Astrocyte (in vitro differentiated cells and primary cell): Measurements from ENCODE around the gene CDHR5. TPM values are rescaled to one million over a fixed set of nuclear protein-coding genes. Genes with fewer than 3 reads are reported as not detected.

Experiments used
- DNase-seq: peaks from one replicate; pipeline ENCODE4 v3.0.0-alpha.2; 2010; ENCODE audit warnings: low read depth
- FAIRE-seq: peaks from 2 replicates; lab custom pipeline; 2011; peaks lifted over from hg19 to GRCh38; lab: Jason Lieb, UNC
- H2AFZ ChIP-seq: 2 replicates; pipeline ENCODE4 v1.6.0; 2012; ENCODE audit warnings: low read depth, low read length, inconsistent platforms
- H3K27ac ChIP-seq: 2 replicates; pipeline ENCODE4 v1.5.1; 2011; ENCODE audit warnings: low read depth, low read length, inconsistent platforms
- H3K27me3 ChIP-seq: 2 replicates; pipeline ENCODE4 v1.6.0; 2011; ENCODE audit warnings: low read length, inconsistent platforms; ENCODE audit not compliant: insufficient read depth
- H3K36me3 ChIP-seq: 2 replicates; pipeline ENCODE4 v1.5.1; 2011; ENCODE audit warnings: low read length, inconsistent platforms; ENCODE audit not compliant: insufficient read depth
- H3K4me1 ChIP-seq: 2 replicates; pipeline ENCODE4 v1.5.1; 2011; ENCODE audit warnings: low read length, inconsistent platforms; ENCODE audit not compliant: insufficient read depth
- H3K4me2 ChIP-seq: 2 replicates; pipeline ENCODE4 v1.6.0; 2012; ENCODE audit warnings: low read length, inconsistent platforms
- H3K4me3 ChIP-seq: 2 replicates; pipeline ENCODE4 v1.5.1; 2011; ENCODE audit warnings: low read depth, mild to moderate bottlenecking, low read length, inconsistent platforms; ENCODE audit not compliant: insufficient read depth
- H3K79me2 ChIP-seq: 2 replicates; pipeline ENCODE4 v1.6.0; 2012; ENCODE audit warnings: mild to moderate bottlenecking, low read length, inconsistent platforms; ENCODE audit not compliant: insufficient read depth
- H3K9ac ChIP-seq: 2 replicates; pipeline ENCODE4 v1.6.0; 2012; ENCODE audit warnings: mild to moderate bottlenecking, low read length, inconsistent platforms
- H3K9me3 ChIP-seq: 2 replicates; pipeline ENCODE4 v1.5.1; 2012; ENCODE audit warnings: low read depth, mild to moderate bottlenecking, low read length, inconsistent platforms; ENCODE audit not compliant: insufficient read depth
- H4K20me1 ChIP-seq: 2 replicates; pipeline ENCODE4 v1.6.0; 2012; ENCODE audit warnings: low read length, inconsistent platforms; ENCODE audit not compliant: insufficient read depth
- H3K27ac Mint-ChIP-seq: one replicate; pipeline ENCODE4 v1.8.0; 2021; ENCODE audit warnings: mild to moderate bottlenecking, mixed read lengths; ENCODE audit not compliant: unreplicated experiment
- H3K27me3 Mint-ChIP-seq: one replicate; pipeline ENCODE4 v1.8.0; 2021; ENCODE audit warnings: low read depth, mixed read lengths; ENCODE audit not compliant: unreplicated experiment
- H3K36me3 Mint-ChIP-seq: one replicate; pipeline ENCODE4 v1.8.0; 2021; ENCODE audit warnings: low read depth, mixed read lengths; ENCODE audit not compliant: unreplicated experiment
- H3K4me1 Mint-ChIP-seq: one replicate; pipeline ENCODE4 v1.8.0; 2021; ENCODE audit warnings: low read depth, mixed read lengths; ENCODE audit not compliant: unreplicated experiment
- H3K4me3 Mint-ChIP-seq: one replicate; pipeline ENCODE4 v1.8.0; 2021; ENCODE audit warnings: mild to moderate bottlenecking, moderate library complexity, mixed read lengths; ENCODE audit not compliant: unreplicated experiment
- H3K9me3 Mint-ChIP-seq: one replicate; pipeline ENCODE4 v1.8.0; 2021; ENCODE audit warnings: mild to moderate bottlenecking, mixed read lengths; ENCODE audit not compliant: unreplicated experiment
- EZH2 ChIP-seq: IDR thresholded peaks from 2 replicates; pipeline ENCODE4 v1.6.1; 2012; ENCODE audit warnings: mild to moderate bottlenecking, low read length, inconsistent platforms; ENCODE audit not compliant: insufficient read depth
- total RNA-seq: library from RNA; stranded (reverse); gene quantifications from 2 replicates; pipeline ENCODE4 v1.2.1, GENCODE V29; 2021
- TF ChIP-seq, protein P1 (sequence below): IDR thresholded peaks from 2 replicates; pipeline ENCODE4 v1.5.1; 2011; ENCODE audit warnings: low read depth, mild to moderate bottlenecking, inconsistent platforms, low read length, moderate library complexity; ENCODE audit not compliant: insufficient read depth

Gene CDHR5
- total RNA-seq, 1 donor from 2014 or later: not detected

DNA sequence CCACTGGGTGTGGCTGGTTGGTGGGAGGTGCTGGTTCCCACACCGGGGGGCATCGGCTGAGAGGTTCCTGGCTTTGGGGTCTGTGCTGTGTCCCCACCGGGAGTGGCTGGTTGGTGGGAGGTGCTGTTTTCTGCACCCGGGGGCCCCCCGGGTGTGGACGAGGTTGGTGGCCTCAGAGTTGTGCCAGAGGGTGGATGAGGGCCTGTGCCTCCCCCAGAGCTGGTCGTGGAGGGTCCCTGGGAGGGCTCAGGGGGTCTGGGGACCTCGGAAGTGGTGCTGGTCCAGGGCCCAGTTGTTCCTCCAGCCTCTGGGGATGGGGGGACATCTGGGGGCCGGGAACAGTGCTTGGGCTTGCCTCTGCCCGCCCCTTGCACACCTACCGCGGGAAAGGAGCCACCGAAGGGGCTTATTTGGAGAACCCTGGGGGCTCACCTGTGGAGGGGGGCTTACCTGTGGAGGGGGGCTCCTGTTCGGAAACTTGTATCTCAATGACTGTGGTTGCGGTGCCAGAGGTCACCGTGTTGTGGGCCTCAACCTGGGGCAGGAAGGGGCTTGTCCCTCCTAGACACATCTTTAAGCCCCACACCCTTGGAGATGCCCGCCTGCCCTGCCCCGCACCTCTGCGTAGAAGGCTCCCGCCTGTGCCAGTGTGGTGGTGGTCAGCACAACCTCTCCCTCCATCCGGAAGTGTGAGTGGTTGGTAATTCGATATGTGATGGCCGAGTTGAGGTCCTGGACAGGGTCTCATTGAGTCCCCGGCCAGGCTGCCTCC is 5.7 kb downstream of the CDHR5 start:
- Mint-ChIP-seq H3K27ac (no peak overlapping the region), H3K27me3 (no peaks in the 10 kb centered on the region), H3K4me1 (peaks cover 3% of the 10 kb centered on the region), H3K36me3 (peaks cover 10% of the 10 kb centered on the region), H3K4me3 (no peak overlapping the region), H3K9me3 (no peaks in the 10 kb centered on the region)
- H3K27me3 ChIP-seq: no peaks in the 10 kb centered on the region
- H4K20me1 ChIP-seq: peaks cover 12% of the 10 kb centered on the region
- H3K27ac ChIP-seq: no peak overlapping the region
- no peak overlapping the region for H3K4me2 ChIP-seq
- H3K79me2 ChIP-seq: peaks cover 5% of the 10 kb centered on the region
- no peak overlapping the region for H2AFZ ChIP-seq
- no peaks in the 10 kb centered on the region for H3K36me3 ChIP-seq
- TF ChIP-seq EZH2: no peak
- TF ChIP-seq, protein P1, sequence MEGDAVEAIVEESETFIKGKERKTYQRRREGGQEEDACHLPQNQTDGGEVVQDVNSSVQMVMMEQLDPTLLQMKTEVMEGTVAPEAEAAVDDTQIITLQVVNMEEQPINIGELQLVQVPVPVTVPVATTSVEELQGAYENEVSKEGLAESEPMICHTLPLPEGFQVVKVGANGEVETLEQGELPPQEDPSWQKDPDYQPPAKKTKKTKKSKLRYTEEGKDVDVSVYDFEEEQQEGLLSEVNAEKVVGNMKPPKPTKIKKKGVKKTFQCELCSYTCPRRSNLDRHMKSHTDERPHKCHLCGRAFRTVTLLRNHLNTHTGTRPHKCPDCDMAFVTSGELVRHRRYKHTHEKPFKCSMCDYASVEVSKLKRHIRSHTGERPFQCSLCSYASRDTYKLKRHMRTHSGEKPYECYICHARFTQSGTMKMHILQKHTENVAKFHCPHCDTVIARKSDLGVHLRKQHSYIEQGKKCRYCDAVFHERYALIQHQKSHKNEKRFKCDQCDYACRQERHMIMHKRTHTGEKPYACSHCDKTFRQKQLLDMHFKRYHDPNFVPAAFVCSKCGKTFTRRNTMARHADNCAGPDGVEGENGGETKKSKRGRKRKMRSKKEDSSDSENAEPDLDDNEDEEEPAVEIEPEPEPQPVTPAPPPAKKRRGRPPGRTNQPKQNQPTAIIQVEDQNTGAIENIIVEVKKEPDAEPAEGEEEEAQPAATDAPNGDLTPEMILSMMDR: no peak
- H3K9me3 ChIP-seq: no peaks in the 10 kb centered on the region
- FAIRE-seq: no peak
- no peak for DNase-seq
- peaks cover 11% of the 10 kb centered on the region for H3K4me1 ChIP-seq
- no peak overlapping the region for H3K4me3 ChIP-seq
- no peak overlapping the region for H3K9ac ChIP-seq

DNA sequence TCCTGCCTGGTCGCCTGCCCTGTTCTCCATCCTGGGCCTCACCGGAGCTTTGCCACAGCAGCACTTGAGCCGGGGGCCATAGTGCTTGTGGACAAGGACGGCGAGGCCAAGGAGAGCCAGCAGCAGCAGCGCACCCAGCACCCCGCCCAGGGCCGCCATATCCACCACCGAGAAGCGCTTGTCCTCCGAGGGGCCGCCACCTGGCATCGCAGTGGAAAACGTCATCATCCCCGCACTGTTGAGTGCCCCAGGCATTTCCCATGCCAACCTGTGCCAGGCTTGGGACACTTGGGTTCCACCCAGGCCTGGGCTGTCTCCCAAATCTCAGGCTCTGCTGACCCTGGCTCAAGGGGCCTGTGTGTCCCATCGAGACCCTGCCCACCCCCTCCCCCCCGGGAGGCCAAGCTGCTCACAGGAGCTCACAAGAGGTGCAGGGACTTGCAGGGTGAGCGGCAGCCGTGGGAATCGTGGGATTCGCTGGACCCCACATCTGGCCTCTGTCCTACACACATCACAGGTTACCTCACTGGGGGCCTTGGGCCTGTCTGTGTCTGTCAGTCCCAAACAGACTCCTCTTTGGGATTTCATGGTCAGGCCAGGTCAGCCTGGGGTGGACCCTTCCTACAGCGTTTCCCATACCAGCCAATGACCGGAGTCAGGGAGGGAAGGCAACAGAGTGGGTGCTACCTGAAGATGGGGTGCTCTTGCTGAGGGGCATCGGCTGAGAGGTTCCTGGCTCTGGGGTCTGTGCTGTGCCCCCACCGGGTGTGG is 6.7 kb downstream of the CDHR5 start:
- DNase-seq (no peak), FAIRE-seq (no peak)
- H3K27ac Mint-ChIP-seq: no peak overlapping the region
- peaks cover 5% of the 10 kb centered on the region for H3K79me2 ChIP-seq
- peaks cover 11% of the 10 kb centered on the region for H3K4me1 ChIP-seq
- H3K27me3 Mint-ChIP-seq: no peaks in the 10 kb centered on the region
- no peak overlapping the region for H2AFZ ChIP-seq
- no peak for TF ChIP-seq EZH2
- H3K4me1 Mint-ChIP-seq: no peaks in the 10 kb centered on the region
- no peaks in the 10 kb centered on the region for H3K36me3 ChIP-seq
- no peaks in the 10 kb centered on the region for H3K9me3 ChIP-seq
- no peak overlapping the region for H3K9ac ChIP-seq
- no peak overlapping the region for H3K4me3 Mint-ChIP-seq
- peaks cover 20% of the 10 kb centered on the region for H4K20me1 ChIP-seq
- H3K27me3 ChIP-seq: no peaks in the 10 kb centered on the region
- H3K4me3 ChIP-seq: no peak overlapping the region
- peaks cover 8% of the 10 kb centered on the region for H3K36me3 Mint-ChIP-seq
- no peak overlapping the region for H3K4me2 ChIP-seq
- no peak overlapping the region for H3K27ac ChIP-seq
- H3K9me3 Mint-ChIP-seq: no peaks in the 10 kb centered on the region

- Histone ChIP-seq H3K4me3 (no peak overlapping the region), H3K9me3 (no peaks in the 10 kb centered on the region), H3K4me2 (no peak overlapping the region), H2AFZ (no peak overlapping the region), H3K27ac (no peak overlapping the region), H3K36me3 (no peaks in the 10 kb centered on the region), H3K79me2 (peaks cover 5% of the 10 kb centered on the region), H3K9ac (no peak overlapping the region), H3K4me1 (peaks cover 11% of the 10 kb centered on the region), H3K27me3 (no peaks in the 10 kb centered on the region), H4K20me1 (peaks cover 27% of the 10 kb centered on the region)
- no peaks in the 10 kb centered on the region for H3K27me3 Mint-ChIP-seq
- FAIRE-seq (no peak), DNase-seq (no peak)
- no peak for TF ChIP-seq EZH2
- TF ChIP-seq, protein P1: no peak
- H3K27ac Mint-ChIP-seq: no peak overlapping the region
- H3K36me3 Mint-ChIP-seq: peaks cover 7% of the 10 kb centered on the region
- H3K4me3 Mint-ChIP-seq: no peak overlapping the region
- H3K4me1 Mint-ChIP-seq: peaks cover 1% of the 10 kb centered on the region
- H3K9me3 Mint-ChIP-seq: no peaks in the 10 kb centered on the region
These were observed 7.4 kb downstream of the CDHR5 start for GRCh38 chr11:617199-617911.
